Activated T-helper 9 cell treated with anti-CD3 and anti-CD28 coated beads, Interleukin-2, amount 50 U/mL, for 16 hours (primary cell): ENCODE data around the gene SLC29A4.
"Not testable (repeated sequence)": the region's sequence is repeated elsewhere in the genome, so short reads cannot be mapped to it uniquely, and the experiment has no call there.

ENCODE experiments used
- DNase-seq: peaks from one replicate; pipeline ENCODE4 v3.0.0-alpha.2; 2020; ENCODE audit warnings: low read depth

Gene SLC29A4

GRCh38 chr7:5296611-5297226 lies 14.0 kb downstream of the SLC29A4 start:
- DNase-seq, result peak; percentile 60

- no peak for DNase-seq
These were observed 17.6 kb downstream of the SLC29A4 start for GRCh38 chr7:5300366-5300765.

GRCh38 chr7:5302577-5302976 lies 19.8 kb downstream of the SLC29A4 start:
- DNase-seq, result no peak

DNA sequence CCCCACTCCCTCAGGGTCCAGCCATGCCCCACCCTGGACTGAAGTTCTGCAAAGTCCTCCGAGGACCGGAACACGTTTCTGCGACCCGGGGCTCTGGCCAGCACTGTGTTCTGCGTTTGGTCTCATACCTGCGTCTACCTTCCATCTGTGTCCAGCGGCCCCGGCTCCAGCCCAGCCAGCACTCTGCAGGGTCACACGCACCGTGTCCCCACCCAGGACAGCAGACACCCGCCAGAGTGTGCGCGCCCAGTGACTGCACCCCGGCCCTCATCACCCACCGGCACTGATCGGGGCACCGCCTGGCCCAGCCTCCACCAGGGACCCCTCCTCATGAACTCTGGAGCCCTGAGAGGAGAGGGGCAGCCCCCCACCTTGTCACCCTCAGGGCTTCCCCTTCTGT lies 20.3 kb downstream of the SLC29A4 start:
- DNase-seq, result no peak

- DNase-seq, result no peak
These were observed 21.1 kb downstream of the SLC29A4 start for GRCh38 chr7:5303591-5304505.

DNA sequence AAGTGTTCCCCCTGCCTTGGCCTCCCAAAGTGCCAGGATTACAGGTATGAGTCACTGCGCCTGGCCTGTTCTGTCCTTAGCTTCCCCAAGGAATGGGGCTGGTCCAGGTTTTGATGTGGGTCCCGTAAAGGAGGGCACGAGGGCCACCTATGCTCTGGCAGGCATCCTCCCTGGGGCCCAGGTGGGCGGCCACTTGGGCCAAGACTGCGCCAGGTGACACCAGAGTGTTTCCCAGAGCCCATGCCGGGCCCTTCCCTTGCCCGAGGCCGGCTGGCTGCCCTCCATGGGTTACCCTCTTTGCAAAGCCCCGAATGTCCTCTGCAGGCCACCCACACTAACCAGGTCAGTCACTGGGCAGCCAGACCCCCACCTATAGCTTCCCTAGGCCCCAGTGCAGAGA lies 22.3 kb downstream of the SLC29A4 start:
- DNase-seq, result not testable (repeated sequence)

- DNase-seq, result not testable (repeated sequence)
These were observed 24.7 kb downstream of the SLC29A4 start for GRCh38 chr7:5307221-5308142.

- no peak for DNase-seq
These were observed 26.4 kb downstream of the SLC29A4 start for GRCh38 chr7:5309146-5309545.

DNA sequence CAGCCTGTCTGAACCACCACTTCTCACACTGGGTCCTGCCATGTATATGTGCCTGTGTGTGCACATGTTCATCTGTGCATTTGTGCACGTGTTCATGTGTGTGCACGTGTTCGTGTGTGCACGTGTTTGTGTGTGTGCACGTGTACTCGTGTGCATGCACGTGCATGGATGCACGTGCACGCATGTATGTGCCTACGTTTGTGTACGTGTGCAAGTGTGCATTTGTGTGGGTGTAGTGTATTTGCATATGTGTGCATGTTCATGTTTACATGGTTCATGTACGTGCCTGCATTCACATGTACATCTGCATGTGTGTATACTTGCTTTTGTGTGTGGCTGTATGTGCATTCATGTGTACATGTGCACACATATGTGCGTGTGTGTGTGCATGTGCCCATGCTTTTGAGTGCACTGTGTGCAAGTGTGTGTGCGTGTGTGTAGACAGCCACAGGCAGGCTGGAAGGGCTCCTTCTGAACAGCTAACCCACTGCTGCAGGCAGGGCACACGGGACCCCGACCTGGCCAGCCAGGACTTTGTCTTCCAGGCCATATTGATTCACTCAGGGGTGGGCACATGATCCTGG lies 28.2 kb downstream of the SLC29A4 start:
- DNase-seq, result no peak

DNA sequence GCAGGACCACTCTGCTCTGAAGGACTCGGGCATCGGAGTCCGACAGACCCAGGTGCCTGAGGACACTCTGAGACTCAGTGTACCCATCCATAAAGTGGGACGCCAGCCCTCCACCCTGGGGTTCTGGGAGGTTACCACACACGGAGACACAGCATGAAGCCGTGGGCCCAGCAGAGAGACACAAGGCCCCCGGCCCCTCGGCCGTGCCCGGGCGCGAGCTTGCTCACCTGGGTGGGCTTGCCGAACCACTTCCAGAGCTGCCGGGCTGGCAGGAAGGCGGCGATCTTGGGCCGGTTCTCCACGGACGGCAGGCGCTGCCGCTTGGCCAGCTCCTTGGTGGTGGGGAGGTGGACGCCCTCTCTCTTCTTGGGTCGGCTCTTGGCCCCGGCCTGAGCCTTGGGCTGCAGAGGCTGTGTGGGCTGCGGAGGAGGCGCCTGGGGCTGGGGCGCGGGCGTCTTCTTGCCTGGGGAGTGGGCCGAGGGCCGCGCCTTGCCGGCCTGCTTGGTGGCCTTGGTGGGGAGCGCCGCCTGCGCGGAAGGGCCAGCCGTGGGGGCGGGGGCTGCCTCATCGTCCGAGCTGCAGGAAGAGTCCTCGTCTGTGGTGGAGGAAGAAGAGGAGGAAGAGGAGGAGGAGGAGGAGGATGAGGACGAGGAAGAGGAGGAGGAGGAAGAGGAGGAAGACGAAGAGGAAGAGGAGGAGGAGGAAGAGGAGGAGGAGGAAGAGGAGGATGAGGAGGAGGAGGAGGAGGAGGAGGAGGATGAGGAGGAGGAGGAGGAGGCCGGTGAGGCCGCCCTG lies 29.7 kb downstream of the SLC29A4 start:
- DNase-seq, result not testable (repeated sequence)

GRCh38 chr7:5313076-5313885 lies 30.5 kb downstream of the SLC29A4 start:
- DNase-seq, result not testable (repeated sequence)

DNA sequence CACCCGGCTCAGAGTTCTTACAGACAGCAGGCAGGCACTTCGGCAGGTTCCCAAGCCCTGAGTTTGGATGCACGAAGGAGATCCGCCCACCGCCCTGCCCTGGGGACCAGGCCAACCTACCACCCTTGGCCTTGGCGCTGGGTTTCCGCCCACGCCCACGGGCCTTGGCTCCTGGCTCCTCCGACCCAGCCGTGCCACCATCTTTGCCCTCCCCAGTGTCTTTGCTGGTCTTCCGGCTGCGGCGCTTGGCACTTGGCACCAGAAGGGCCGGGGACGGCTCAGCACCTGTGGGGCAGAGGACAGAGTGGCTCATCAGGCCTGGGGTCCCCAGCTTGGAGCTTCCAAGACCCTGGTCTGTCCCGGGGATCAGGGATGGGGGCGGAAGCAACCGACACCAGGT lies 32.1 kb downstream of the SLC29A4 start:
- DNase-seq, result no peak

GRCh38 chr7:5315761-5316160 lies 33.0 kb downstream of the SLC29A4 start:
- no peak for DNase-seq

- DNase-seq, result not testable (repeated sequence)
These were observed 35.9 kb downstream of the SLC29A4 start for GRCh38 chr7:5318613-5319012.

GRCh38 chr7:5320391-5320790 lies 37.6 kb downstream of the SLC29A4 start:
- no peak for DNase-seq

- no peak for DNase-seq
These were observed 38.2 kb downstream of the SLC29A4 start for GRCh38 chr7:5320802-5321396.

DNA sequence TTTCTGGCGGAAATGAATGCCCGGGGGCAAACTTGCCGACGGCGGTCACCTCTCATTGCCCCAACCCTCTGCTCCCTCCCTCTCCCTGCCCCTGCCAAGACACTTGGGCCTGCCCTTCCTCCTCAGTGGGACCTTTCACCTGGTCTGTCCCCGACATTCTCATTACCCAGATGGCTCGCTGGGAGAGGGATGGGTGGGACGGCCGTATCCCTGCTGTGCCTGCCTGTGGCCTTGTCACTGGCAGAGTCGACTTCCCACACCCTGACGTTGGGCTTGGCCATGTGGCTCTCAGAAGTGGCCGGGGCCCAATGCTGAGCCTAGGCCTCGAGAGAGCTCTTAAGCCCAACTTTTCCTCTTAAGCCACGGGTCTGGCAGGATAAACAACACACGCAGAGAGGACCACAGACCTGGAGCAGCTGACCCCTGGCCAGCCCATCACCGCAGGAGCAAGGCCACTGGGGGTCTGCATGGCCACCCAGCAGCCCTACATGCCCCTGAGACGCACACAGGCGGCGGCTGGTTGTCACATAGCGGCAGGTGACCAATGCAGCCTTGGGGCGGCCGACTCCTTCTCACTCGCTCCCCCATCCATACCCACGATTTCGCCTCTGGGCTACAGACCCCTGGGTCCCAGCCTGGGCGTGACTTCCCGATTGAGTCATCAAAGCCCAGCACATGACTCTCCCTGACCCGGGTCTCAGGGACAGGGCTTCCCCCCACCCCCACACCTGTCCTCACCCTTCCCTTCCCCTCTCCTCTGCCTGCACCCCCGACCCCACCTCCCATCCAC lies 40.1 kb downstream of the SLC29A4 start:
- no peak for DNase-seq

DNA sequence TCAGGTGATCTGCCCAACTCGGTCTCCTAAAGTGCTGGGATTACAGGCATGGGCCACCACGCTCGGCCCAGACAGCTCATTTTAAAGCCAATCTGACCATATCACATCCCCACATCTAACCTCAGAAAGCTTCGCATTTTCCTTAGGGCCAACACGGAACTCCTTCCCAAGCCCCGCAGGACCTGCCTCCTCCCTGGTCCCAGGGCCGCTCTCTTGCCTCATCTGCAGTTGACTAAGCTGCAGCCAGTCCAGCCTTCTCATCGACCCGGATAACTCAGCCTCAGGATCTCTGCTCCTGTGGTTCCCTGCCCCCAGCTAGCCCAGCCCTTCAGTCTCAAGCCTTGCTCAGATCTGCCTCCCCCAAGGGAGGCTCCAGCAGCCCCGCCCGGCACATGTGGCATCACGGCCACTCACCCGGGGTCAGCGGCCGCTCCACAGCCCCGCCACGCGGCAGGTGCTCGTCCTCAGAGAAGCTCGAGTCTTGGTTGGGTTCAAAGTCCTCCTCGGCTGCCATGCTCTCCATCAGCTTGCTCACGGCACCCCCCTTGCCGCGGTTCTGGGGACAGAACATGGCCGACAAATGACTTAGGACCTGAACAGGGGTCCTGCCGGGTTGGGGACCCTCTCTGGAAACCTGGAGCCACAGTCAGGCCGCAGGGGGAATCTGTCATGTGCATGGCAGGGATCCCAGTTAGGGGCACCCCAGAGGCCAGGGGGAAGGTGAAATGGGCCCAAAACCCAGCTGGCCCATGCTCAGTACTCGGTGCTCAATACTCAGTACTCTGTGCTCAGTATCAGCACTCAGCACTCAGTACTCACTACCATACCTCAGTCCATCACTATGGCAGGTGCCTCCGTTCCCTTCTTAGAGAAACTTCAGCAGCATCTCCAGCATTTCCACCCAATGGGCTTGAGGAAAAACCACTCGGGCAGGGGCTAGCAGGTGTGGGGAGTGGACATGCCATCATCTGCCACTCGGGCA lies 41.3 kb downstream of the SLC29A4 start:
- DNase-seq, result not testable (repeated sequence)
